Kidney epithelial cell (primary cell): ENCODE results near the gene CKAP4. TPM values are rescaled to one million over a fixed set of nuclear protein-coding genes. Genes with fewer than 3 reads are reported as not detected.

Experiments used
- DNase-seq: peaks from one replicate; pipeline ENCODE4 v3.0.0-alpha.2; 2010; ENCODE audit warnings: low read depth
- H3K27me3 ChIP-seq: 2 replicates; pipeline ENCODE4 v1.6.0; 2011; ENCODE audit warnings: low read length; ENCODE audit not compliant: control insufficient read depth, insufficient read depth
- H3K36me3 ChIP-seq: 2 replicates; pipeline ENCODE4 v1.5.1; 2011; ENCODE audit warnings: low read length; ENCODE audit not compliant: control insufficient read depth, insufficient read depth
- H3K4me3 ChIP-seq: 2 replicates; pipeline ENCODE4 v1.5.1; 2011; ENCODE audit warnings: low read depth, mild to moderate bottlenecking, control low read depth, low read length
- CTCF ChIP-seq: IDR thresholded peaks from 2 replicates; pipeline ENCODE4 v1.5.1; 2011; ENCODE audit warnings: mild to moderate bottlenecking, moderate library complexity, low read length, control low read depth, inconsistent platforms; ENCODE audit not compliant: insufficient read depth, poor library complexity, severe bottlenecking
- total RNA-seq: library from RNA; depleted of rRNA; stranded (reverse); fragments of >200 nt; gene quantifications from 2 replicates; pipeline ENCODE4 v1.2.3, GENCODE V29; 2015

Gene CKAP4
- total RNA-seq, 1 donor from 2014 or later, result 112 TPM

GRCh38 chr12:106243620-106244019, 4.2 kb downstream of the CKAP4 start:
- no peak for TF ChIP-seq CTCF
- Histone ChIP-seq H3K36me3 (no peaks in the 10 kb centered on the region), H3K27me3 (no peaks in the 10 kb centered on the region), H3K4me3 (no peak overlapping the region)
- DNase-seq, result no peak

DNA sequence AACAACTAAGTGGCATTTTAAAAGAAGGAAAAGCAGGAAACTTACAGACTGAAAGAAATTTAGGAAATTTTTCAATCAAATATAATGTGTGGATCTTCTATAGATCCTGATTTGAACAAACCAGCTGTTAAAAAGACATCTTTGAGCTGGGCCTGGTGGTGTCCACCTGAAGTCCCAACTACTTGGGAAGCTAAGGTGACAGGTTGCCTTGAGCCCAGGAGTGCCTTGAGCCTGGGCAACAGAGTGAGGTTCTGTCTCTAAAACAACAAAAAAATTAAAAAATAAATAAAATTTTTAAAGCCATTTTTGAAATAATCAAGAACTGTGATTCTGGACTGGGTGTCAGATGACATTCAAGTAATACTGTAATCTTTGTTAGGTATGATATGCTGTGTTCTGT, 7.0 kb downstream of the CKAP4 start:
- DNase-seq, result no peak
- no peak for TF ChIP-seq CTCF
- H3K27me3 ChIP-seq, result no peaks in the 10 kb centered on the region
- H3K4me3 ChIP-seq, result no peak overlapping the region
- no peaks in the 10 kb centered on the region for H3K36me3 ChIP-seq

GRCh38 chr12:106239951-106240335, 7.9 kb downstream of the CKAP4 start:
- Histone ChIP-seq H3K4me3 (no peak overlapping the region), H3K27me3 (no peaks in the 10 kb centered on the region), H3K36me3 (no peaks in the 10 kb centered on the region)
- DNase-seq, result no peak
- TF ChIP-seq CTCF, result no peak

GRCh38 chr12:106239241-106239950, 8.4 kb downstream of the CKAP4 start:
- Histone ChIP-seq H3K36me3 (no peaks in the 10 kb centered on the region), H3K27me3 (no peaks in the 10 kb centered on the region), H3K4me3 (no peak overlapping the region)
- no peak for TF ChIP-seq CTCF
- no peak for DNase-seq

DNA sequence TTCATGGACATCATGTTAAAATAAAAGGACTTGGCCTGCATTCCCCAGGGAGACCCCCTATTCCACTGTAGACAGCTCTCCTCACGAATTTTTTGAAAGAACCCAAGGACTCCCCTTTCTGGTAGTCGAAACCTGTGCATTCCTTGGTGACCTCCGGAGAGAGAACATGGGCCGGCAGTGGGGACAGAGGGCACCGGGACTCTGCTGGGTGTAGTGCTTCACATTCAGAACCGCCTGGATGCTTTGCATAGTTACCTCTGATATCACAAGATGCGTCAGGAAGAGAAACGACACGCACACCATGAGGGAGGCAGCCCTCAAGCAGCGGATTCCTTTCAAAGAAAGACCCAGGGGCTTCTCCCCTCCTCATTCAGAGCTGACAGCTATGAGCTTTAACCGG, 9.7 kb downstream of the CKAP4 start:
- DNase-seq, result no peak
- H3K36me3 ChIP-seq, result no peaks in the 10 kb centered on the region
- no peak for TF ChIP-seq CTCF
- H3K4me3 ChIP-seq, result no peak overlapping the region
- H3K27me3 ChIP-seq, result no peaks in the 10 kb centered on the region

- Histone ChIP-seq H3K36me3 (no peaks in the 10 kb centered on the region), H3K4me3 (no peak overlapping the region), H3K27me3 (no peaks in the 10 kb centered on the region)
- DNase-seq, result no peak
- TF ChIP-seq CTCF, result no peak
These were observed 12.1 kb downstream of the CKAP4 start for GRCh38 chr12:106235770-106236169.
